ENCODE results near the gene G6PC2. TPM values are rescaled to one million over a fixed set of nuclear protein-coding genes. Genes with fewer than 3 reads are reported as not detected.

The G6PC2 gene
- total and polyA plus RNA-seq, 10 of the 15 experiments (the other 5 are each of a cell fraction or from before 2014, with no cell fraction given): not detected

DNA sequence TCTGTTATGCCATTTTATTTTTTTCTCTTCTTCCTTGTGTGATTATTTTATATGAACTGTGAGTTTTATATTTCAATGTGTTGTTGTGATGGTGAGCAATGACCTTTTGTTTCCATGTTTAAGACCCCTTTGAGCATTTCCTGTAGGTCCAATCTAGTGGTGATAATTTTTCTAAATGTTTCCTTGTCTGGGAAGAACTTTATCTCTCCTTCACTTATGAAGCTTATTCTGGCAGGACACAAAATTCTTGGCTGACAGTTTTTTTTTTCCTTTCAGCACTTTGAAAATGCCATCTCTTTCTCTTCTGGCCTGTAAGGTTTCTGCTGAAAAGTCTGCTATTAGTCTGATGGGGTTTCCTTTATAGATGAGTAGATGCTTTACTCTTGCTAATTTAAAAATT, 53.2 kb downstream of the G6PC2 start (continued):
- TF ChIP-seq, protein P1, sequence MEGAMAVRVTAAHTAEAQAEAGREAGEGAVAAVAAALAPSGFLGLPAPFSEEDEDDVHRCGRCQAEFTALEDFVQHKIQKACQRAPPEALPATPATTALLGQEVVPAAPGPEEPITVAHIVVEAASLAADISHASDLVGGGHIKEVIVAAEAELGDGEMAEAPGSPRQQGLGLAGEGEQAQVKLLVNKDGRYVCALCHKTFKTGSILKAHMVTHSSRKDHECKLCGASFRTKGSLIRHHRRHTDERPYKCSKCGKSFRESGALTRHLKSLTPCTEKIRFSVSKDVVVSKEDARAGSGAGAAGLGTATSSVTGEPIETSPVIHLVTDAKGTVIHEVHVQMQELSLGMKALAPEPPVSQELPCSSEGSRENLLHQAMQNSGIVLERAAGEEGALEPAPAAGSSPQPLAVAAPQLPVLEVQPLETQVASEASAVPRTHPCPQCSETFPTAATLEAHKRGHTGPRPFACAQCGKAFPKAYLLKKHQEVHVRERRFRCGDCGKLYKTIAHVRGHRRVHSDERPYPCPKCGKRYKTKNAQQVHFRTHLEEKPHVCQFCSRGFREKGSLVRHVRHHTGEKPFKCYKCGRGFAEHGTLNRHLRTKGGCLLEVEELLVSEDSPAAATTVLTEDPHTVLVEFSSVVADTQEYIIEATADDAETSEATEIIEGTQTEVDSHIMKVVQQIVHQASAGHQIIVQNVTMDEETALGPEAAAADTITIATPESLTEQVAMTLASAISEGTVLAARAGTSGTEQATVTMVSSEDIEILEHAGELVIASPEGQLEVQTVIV (IDR thresholded peaks at IDR 0.05; ENCODE audit: borderline replicate concordance, partially characterized antibody): no peak
- TF ChIP-seq SREBF1 (IDR thresholded peaks at IDR 0.05; ENCODE audit: low read length): no peak
- TF ChIP-seq POU2F2 (IDR thresholded peaks at IDR 0.05; ENCODE audit: borderline replicate concordance, low read depth, low read length): no peak
- no peak for TF ChIP-seq NFYB (IDR thresholded peaks at IDR 0.05; ENCODE audit: insufficient read depth, low read depth, low read length)
- TF ChIP-seq ZNF384 (IDR thresholded peaks at IDR 0.05; ENCODE audit: borderline replicate concordance, low read depth, low read length): no peak
- TF ChIP-seq, protein P2, sequence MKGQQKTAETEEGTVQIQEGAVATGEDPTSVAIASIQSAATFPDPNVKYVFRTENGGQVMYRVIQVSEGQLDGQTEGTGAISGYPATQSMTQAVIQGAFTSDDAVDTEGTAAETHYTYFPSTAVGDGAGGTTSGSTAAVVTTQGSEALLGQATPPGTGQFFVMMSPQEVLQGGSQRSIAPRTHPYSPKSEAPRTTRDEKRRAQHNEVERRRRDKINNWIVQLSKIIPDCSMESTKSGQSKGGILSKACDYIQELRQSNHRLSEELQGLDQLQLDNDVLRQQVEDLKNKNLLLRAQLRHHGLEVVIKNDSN (IDR thresholded peaks at IDR 0.05; ENCODE audit: borderline replicate concordance, extremely low read length, insufficient read depth, low read depth, low read length): no peak

DNA sequence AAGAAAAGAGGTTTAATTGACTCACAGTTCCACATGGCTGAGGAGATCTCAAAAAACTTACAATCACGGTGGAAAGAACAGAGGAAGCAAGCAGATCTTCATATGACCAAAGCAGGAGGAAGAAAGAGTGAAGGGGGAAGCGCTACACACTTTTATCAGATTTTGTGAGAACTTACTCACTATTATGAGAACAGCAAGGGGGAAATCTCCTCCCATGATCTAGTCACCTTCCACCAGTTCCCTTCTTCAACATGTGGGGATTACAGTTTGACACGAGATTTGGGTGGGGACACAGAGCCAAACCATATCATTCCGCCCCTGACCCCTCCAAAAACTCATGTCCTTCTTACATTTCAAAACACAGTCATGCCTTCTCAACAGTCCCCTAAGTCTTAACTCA, 54.2 kb downstream of the G6PC2 start:
- POLR2A ChIA-PET: no interaction called here
- H2AFZ ChIP-seq (ENCODE audit: control insufficient read depth, low read depth, low read length): no peak overlapping the region
- H3K79me2 ChIP-seq (ENCODE audit: control insufficient read depth, insufficient read depth, low read length): no peaks in the 10 kb centered on the region
- RAD21 ChIA-PET (ENCODE audit: unreplicated experiment): no interaction called here
- ATAC-seq (no peak), FAIRE-seq (no peak), DNase-seq (ENCODE audit: low read depth, low spot score) (no peak)
- no peaks in the 10 kb centered on the region for H3K36me3 ChIP-seq (ENCODE audit: control insufficient read depth in 2 of 2, insufficient read depth in 2 of 2, low read length in 1 of 2)
- in situ Hi-C loops (cut with MboI): no loop called here
- H3K4me1 ChIP-seq (ENCODE audit: control insufficient read depth, insufficient read depth, low read length): no peaks in the 10 kb centered on the region
- H3K9me3 ChIP-seq (replicated peaks; ENCODE audit: control insufficient read depth, insufficient read depth, low read length): no peaks in the 10 kb centered on the region; the same call in 2 of the 3 replicates
- SMC1A ChIA-PET (ENCODE audit: uncharacterized antibody, unreplicated experiment): no interaction called here
- no peaks in the 10 kb centered on the region for H4K20me1 ChIP-seq (ENCODE audit: control insufficient read depth, insufficient read depth)
- no peak overlapping the region for H3K4me2 ChIP-seq (ENCODE audit: control insufficient read depth, insufficient read depth)
- CTCF ChIA-PET: interaction anchor here (1.1 kb wide), 1 partner anchor 42 kb away, joined by 3 read pairs; no protein-coding TSS in a partner anchor
- no peak overlapping the region for H3K9ac ChIP-seq (ENCODE audit: control insufficient read depth, insufficient read depth, low read length)
- intact Hi-C loops (cut with micrococcal nuclease; ENCODE audit: unreplicated experiment): no loop called here
- H3K4me3 ChIP-seq: no peak overlapping the region
- 9% methylated on average over 4 of the region's 4 CpGs for WGBS (ENCODE audit: insufficient coverage, insufficient replicate concordance, low lambda C conversion rate, missing lambda C conversion rate)
- no TSS peak for BruUV-seq (replicated peaks)
- H3K27me3 ChIP-seq (replicated peaks in 1 of 2; ENCODE audit: control insufficient read depth in 2 of 2, insufficient read depth in 2 of 2, low read length in 1 of 2): peaks cover 0 to 2% of the 10 kb centered on the region in 2 experiments; a peak in 1 of 4 replicates
- H3K27ac ChIP-seq (ENCODE audit: control insufficient read depth, insufficient read depth): no peak overlapping the region
- no peak for TF ChIP-seq WRNIP1 (IDR thresholded peaks at IDR 0.05; ENCODE audit: borderline replicate concordance, low read depth, low read length)
- no peak for TF ChIP-seq EZH2 (IDR thresholded peaks at IDR 0.05; ENCODE audit: borderline replicate concordance, control insufficient read depth, low read depth, low read length)
- TF ChIP-seq RAD51 (IDR thresholded peaks at IDR 0.05): no peak
- TF ChIP-seq, protein P3, sequence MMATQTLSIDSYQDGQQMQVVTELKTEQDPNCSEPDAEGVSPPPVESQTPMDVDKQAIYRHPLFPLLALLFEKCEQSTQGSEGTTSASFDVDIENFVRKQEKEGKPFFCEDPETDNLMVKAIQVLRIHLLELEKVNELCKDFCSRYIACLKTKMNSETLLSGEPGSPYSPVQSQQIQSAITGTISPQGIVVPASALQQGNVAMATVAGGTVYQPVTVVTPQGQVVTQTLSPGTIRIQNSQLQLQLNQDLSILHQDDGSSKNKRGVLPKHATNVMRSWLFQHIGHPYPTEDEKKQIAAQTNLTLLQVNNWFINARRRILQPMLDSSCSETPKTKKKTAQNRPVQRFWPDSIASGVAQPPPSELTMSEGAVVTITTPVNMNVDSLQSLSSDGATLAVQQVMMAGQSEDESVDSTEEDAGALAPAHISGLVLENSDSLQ (IDR thresholded peaks at IDR 0.05): no peak
- no peak for TF ChIP-seq ZNF217 (IDR thresholded peaks at IDR 0.05)
- TF ChIP-seq SP1 (IDR thresholded peaks at IDR 0.05; ENCODE audit: low read depth, low read length): no peak
- no peak for TF ChIP-seq CEBPB (IDR thresholded peaks at IDR 0.05; ENCODE audit: borderline replicate concordance in 1 of 2, low read depth in 2 of 2, low read length in 2 of 2)
- TF ChIP-seq BMI1 (IDR thresholded peaks at IDR 0.05; ENCODE audit: borderline replicate concordance): no peak
- TF ChIP-seq CBX5 (IDR thresholded peaks at IDR 0.05; ENCODE audit: low read depth): no peak
- TF ChIP-seq RAD21 (IDR thresholded peaks at IDR 0.05; ENCODE audit: insufficient read depth, low read depth, low read length): no peak
- TF ChIP-seq GATAD2B (conservative IDR thresholded peaks at IDR 0.05; ENCODE audit: low read depth): no peak
